ENCODE data around the gene MEGF10.
"Not testable (repeated sequence)": the region's sequence is repeated elsewhere in the genome, so short reads cannot be mapped to it uniquely, and the experiment has no call there.

MEGF10 gene

GRCh38 chr5:127290019-127290945, at the start of gene MEGF10:
TSS of gene MEGF10 (plus strand) at chr5:127290796. CDS start at chr5:127331309, 40,513 bp downstream.
- no peak for DNase-seq (ENCODE audit: extremely low read depth in 1 of 2, low read depth in 1 of 2)

- no peak for DNase-seq (ENCODE audit: extremely low read depth in 1 of 2, low read depth in 1 of 2)
These were observed 47.6 kb upstream of the MEGF10 start for GRCh38 chr5:127243011-127243410.

- DNase-seq (ENCODE audit: extremely low read depth in 1 of 2, low read depth in 1 of 2): no peak
These were observed 35.8 kb upstream of the MEGF10 start for GRCh38 chr5:127254729-127255284.

GRCh38 chr5:127256886-127257597, 33.6 kb upstream of the MEGF10 start:
- DNase-seq (ENCODE audit: extremely low read depth in 1 of 2, low read depth in 1 of 2): no peak

- DNase-seq (ENCODE audit: extremely low read depth in 1 of 2, low read depth in 1 of 2): no peak
These were observed 29.9 kb upstream of the MEGF10 start for GRCh38 chr5:127260686-127261085.

- not testable (repeated sequence) for DNase-seq (ENCODE audit: extremely low read depth in 1 of 2, low read depth in 1 of 2)
These were observed 25.1 kb upstream of the MEGF10 start for GRCh38 chr5:127265473-127265872.

- not testable (repeated sequence) for DNase-seq (ENCODE audit: extremely low read depth in 1 of 2, low read depth in 1 of 2)
These were observed 22.3 kb upstream of the MEGF10 start for GRCh38 chr5:127268342-127268741.

- DNase-seq (ENCODE audit: extremely low read depth in 1 of 2, low read depth in 1 of 2): not testable (repeated sequence)
These were observed 19.9 kb upstream of the MEGF10 start for GRCh38 chr5:127270713-127271112.

GRCh38 chr5:127275641-127276193, 14.9 kb upstream of the MEGF10 start:
- no peak for DNase-seq (ENCODE audit: extremely low read depth in 1 of 2, low read depth in 1 of 2)

- DNase-seq (ENCODE audit: extremely low read depth in 1 of 2, low read depth in 1 of 2): no peak
These were observed 9.9 kb upstream of the MEGF10 start for GRCh38 chr5:127280491-127281220.

- no peak for DNase-seq (ENCODE audit: extremely low read depth in 1 of 2, low read depth in 1 of 2)
These were observed 9.0 kb upstream of the MEGF10 start for GRCh38 chr5:127281609-127282008.

- no peak for DNase-seq (ENCODE audit: extremely low read depth in 1 of 2, low read depth in 1 of 2)
These were observed 1.9 kb upstream of the MEGF10 start for GRCh38 chr5:127288676-127289075.

- no peak for DNase-seq (ENCODE audit: extremely low read depth in 1 of 2, low read depth in 1 of 2)
These were observed 524 bp downstream of the MEGF10 start for GRCh38 chr5:127290946-127291693.

GRCh38 chr5:127292030-127292735, 1.6 kb downstream of the MEGF10 start:
- no peak for DNase-seq (ENCODE audit: extremely low read depth in 1 of 2, low read depth in 1 of 2)

GRCh38 chr5:127293373-127293772, 2.8 kb downstream of the MEGF10 start:
- DNase-seq (ENCODE audit: extremely low read depth in 1 of 2, low read depth in 1 of 2): no peak

GRCh38 chr5:127294829-127295228, 4.2 kb downstream of the MEGF10 start:
- DNase-seq (ENCODE audit: extremely low read depth in 1 of 2, low read depth in 1 of 2): no peak

- no peak for DNase-seq (ENCODE audit: extremely low read depth in 1 of 2, low read depth in 1 of 2)
These were observed 4.9 kb downstream of the MEGF10 start for GRCh38 chr5:127295454-127295853.

GRCh38 chr5:127296321-127296720, 5.7 kb downstream of the MEGF10 start:
- DNase-seq (ENCODE audit: extremely low read depth in 1 of 2, low read depth in 1 of 2): no peak

- not testable (repeated sequence) for DNase-seq (ENCODE audit: extremely low read depth in 1 of 2, low read depth in 1 of 2)
These were observed 6.3 kb downstream of the MEGF10 start for GRCh38 chr5:127296894-127297293.

All from stimulated activated CD8-positive, alpha-beta memory T cell treated with anti-CD3 and anti-CD28 coated beads, Interleukin-7, amount 100 ng/mL, for 48 hours (primary cell).